GM10266 (cell line): ENCODE data around the gene BRMS1.
"Not testable (repeated sequence)": the region's sequence is repeated elsewhere in the genome, so short reads cannot be mapped to it uniquely, and the experiment has no call there.

Experiments used
- DNase-seq: peaks from one replicate; pipeline ENCODE4 v3.0.0; 2012; ENCODE audit errors: extremely low spot score
- CTCF ChIP-seq: IDR thresholded peaks from 2 replicates; pipeline ENCODE4 v1.5.1; 2012; ENCODE audit warnings: mild to moderate bottlenecking, low read depth; ENCODE audit not compliant: control insufficient read depth, insufficient read depth; ENCODE audit errors: missing control alignments

Gene BRMS1

GRCh38 chr11:66314561-66315497, 30.1 kb downstream of the BRMS1 start:
- no peak for DNase-seq
- no peak for TF ChIP-seq CTCF

- DNase-seq = no peak
- TF ChIP-seq CTCF = no peak
Measured at GRCh38 chr11:66314186-66314501, 30.8 kb downstream of the BRMS1 start.

DNA sequence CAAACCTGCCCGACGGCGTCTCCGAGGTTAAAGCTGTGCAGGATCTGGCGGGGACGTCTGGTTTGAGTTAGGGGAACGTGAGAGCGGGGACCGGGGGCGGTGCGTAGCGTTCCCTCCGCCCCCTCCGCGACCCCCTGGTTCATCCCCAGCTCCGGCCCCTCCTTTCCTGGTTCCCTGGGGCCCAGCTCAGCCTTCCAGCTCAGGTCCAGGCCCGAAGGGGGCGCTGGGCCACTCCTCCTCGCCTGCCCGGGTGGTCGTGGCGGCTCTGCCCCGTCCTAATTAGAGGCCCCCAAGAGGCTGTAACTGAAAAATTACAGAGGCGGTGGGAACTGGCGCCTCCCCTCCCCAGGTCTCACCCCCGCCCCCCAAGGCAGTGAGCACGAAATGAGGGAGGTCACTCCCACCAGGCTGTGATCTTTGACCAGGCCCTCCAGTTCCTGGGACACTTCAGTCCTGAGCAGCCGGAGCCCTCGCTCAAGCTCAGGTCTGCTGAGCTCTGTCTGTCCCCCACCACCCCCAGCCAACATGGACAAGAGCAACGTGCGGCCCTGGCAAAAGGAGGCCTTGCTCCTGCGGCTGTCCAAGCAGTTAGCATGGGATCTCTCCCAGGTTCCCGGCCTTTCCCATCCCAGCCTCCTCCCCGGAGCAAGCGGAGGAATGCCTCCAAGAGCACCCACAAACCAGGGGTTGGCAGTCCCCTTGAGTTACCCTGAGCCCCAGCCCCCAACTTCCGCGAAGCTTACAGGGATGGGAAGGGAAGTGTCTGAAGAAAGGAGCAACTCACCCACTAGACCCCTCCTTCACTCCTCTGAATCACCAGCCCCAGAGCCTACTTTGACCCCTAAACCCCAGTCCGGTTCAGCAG, 31.4 kb downstream of the BRMS1 start:
- TF ChIP-seq CTCF = no peak
- DNase-seq = no peak

GRCh38 chr11:66312549-66313320, 32.2 kb downstream of the BRMS1 start:
- TF ChIP-seq CTCF = no peak

GRCh38 chr11:66311965-66312548, 32.8 kb downstream of the BRMS1 start:
- peak; percentile 96 for DNase-seq
- no peak for TF ChIP-seq CTCF

More at GRCh38 chr11:66312549-66313320, 32.2 kb downstream of the BRMS1 start:
- DNase-seq = peak; percentile 99

DNA sequence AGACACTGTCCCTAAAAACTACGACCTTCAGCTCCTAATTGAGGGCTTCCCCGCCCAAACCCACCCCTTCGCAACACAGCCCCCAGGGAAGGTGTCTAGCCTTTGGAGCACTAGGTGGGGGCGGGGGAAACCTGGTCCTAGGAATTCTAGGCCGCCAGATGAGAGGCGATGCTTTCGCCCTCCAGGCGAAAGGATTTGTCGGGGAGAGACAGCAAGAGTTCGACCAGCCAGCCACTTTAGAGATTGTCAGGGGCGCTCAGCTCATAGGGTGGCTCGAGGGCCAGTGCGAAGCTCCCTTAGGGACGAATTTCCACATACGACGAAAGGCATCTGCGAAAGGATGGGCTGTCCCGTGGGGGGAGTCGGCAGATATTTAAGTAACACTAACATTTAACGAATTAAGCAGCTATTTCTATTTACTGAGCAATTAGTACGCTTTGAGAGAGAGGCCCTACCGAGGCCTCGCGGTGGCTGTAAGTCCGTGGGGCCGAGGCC, 33.4 kb downstream of the BRMS1 start:
- TF ChIP-seq CTCF = peak; percentile 91
- DNase-seq = no peak

GRCh38 chr11:66310803-66311440, 34.0 kb downstream of the BRMS1 start:
- not testable (repeated sequence) for DNase-seq
